Neutrophil (primary cell): ENCODE data around the gene SNX20.

Experiments
- H3K27ac ChIP-seq: fragments of 200-600 bp; sonication (generic); 2 replicates; pipeline ENCODE4 v1.5.1; 2016; ENCODE audit warnings: mild to moderate bottlenecking, moderate library complexity
- H3K27me3 ChIP-seq: fragments of 200-600 bp; sonication (generic); 2 replicates; pipeline ENCODE4 v1.6.0; 2016; ENCODE audit warnings: mild to moderate bottlenecking
- H3K36me3 ChIP-seq: fragments of 200-600 bp; sonication (generic); 2 replicates; pipeline ENCODE4 v1.5.1; 2017
- H3K4me1 ChIP-seq, 2 experiments: fragments of 200-600 bp in 1 of 2; sonication (generic) in 1 of 2; 1 replicate in 1 of 2; 2 replicates in 1 of 2; pipeline versions ENCODE4 v1.5.1 to v1.6.1; 2013 to 2016; ENCODE audit warnings: low read depth in 1 of 2, low read length in 1 of 2, mild to moderate bottlenecking in 1 of 2, moderate library complexity in 1 of 2; ENCODE audit not compliant: control insufficient read depth in 1 of 2, insufficient read depth in 1 of 2
- H3K4me3 ChIP-seq, 2 experiments: fragments of 200-600 bp in 1 of 2; sonication (generic) in 1 of 2; 1 replicate in 1 of 2; 2 replicates in 1 of 2; pipeline ENCODE4 v1.5.1; 2013 to 2016; ENCODE audit warnings: low read depth in 1 of 2, low read length in 1 of 2, mild to moderate bottlenecking in 1 of 2, moderate library complexity in 1 of 2
- H3K9me3 ChIP-seq: fragments of 200-600 bp; sonication (generic); 2 replicates; pipeline ENCODE4 v1.5.1; 2016
- CTCF ChIP-seq: fragments of 200-600 bp; sonication (generic); IDR thresholded peaks from 2 replicates; pipeline ENCODE4 v1.5.1; 2016; ENCODE audit warnings: antibody characterized with exemption

The SNX20 gene

GRCh38 chr16:50657241-50657640 lies 23.9 kb downstream of the SNX20 start:
- no peak overlapping the region for H3K27ac ChIP-seq
- peaks cover 4% of the 10 kb centered on the region for H3K36me3 ChIP-seq
- H3K27me3 ChIP-seq: no peaks in the 10 kb centered on the region
- no peak overlapping the region for H3K4me3 ChIP-seq
- H3K9me3 ChIP-seq: no peaks in the 10 kb centered on the region
- TF ChIP-seq CTCF: no peak
- H3K4me1 ChIP-seq: no peaks in the 10 kb centered on the region

DNA sequence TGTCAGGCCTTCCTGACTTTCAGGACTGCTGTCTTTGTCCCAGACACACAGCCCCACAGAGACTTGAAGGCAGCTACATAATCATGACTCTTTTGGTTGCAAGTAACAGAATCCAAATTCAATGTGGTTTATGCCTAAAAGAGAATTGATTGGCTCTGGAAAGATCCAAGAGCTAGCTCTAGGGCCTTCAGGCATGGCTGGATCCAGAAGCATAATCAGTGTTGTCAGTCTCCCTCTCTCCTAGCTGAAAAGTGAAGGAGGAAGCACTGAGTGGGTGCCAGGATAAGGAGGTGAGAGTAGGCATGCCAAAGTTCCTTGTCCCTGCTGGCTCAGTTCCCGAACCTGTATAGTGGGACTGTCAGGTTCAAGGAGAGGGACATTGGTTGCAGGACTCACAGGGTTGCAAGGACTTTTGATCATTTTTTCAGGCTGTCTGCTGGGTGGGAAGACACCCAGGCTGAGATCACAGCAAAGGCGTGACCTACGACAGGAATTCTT lies 25.5 kb downstream of the SNX20 start:
- no peaks in the 10 kb centered on the region for H3K4me1 ChIP-seq
- no peaks in the 10 kb centered on the region for H3K9me3 ChIP-seq
- no peak overlapping the region for H3K27ac ChIP-seq
- H3K4me3 ChIP-seq: no peak overlapping the region
- TF ChIP-seq CTCF: no peak
- peaks cover 8% of the 10 kb centered on the region for H3K36me3 ChIP-seq
- H3K27me3 ChIP-seq: no peaks in the 10 kb centered on the region

GRCh38 chr16:50653633-50654519 lies 27.2 kb downstream of the SNX20 start:
- no peaks in the 10 kb centered on the region for H3K27me3 ChIP-seq
- TF ChIP-seq CTCF: no peak
- no peaks in the 10 kb centered on the region for H3K9me3 ChIP-seq
- no peaks in the 10 kb centered on the region for H3K4me1 ChIP-seq
- no peak overlapping the region for H3K27ac ChIP-seq
- no peak overlapping the region for H3K4me3 ChIP-seq
- H3K36me3 ChIP-seq: peaks cover 8% of the 10 kb centered on the region

- H3K36me3 ChIP-seq: peaks cover 8% of the 10 kb centered on the region
- H3K4me3 ChIP-seq: no peak overlapping the region
- H3K27ac ChIP-seq: no peak overlapping the region
- no peaks in the 10 kb centered on the region for H3K4me1 ChIP-seq
- no peaks in the 10 kb centered on the region for H3K9me3 ChIP-seq
- no peak for TF ChIP-seq CTCF
- H3K27me3 ChIP-seq: no peaks in the 10 kb centered on the region
Observed at GRCh38 chr16:50652836-50653425, 28.2 kb downstream of the SNX20 start.

DNA sequence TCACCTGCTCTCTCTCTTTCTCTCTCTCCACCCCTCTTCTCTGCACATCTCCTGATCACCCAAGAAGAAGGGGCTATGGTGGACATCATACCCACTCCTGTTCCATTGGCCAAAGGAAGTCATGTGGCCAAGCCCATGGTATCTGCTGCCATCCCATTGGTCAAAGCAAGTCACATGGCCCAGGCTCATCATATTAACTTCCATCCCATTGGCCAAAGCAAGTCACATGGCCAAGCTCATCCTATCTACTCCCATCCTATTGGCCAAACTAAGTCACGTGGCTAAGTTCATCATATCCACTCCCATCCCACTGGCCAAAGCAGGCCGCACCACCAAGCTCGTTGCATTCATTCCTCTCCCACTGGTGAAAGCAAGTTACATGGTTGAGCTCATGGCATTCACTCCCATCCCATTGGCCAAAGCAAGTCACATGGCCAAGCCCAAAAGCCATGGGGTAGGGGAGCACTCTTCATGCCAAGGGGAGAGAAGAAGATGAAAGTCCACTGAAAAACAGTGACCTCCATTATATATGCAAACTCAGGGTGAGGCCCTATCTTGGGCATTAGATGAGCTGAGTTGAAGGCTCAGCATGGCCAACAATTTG lies 29.2 kb downstream of the SNX20 start:
- H3K4me3 ChIP-seq: no peak overlapping the region
- H3K27me3 ChIP-seq: no peaks in the 10 kb centered on the region
- no peak overlapping the region for H3K27ac ChIP-seq
- peaks cover 8% of the 10 kb centered on the region for H3K36me3 ChIP-seq
- TF ChIP-seq CTCF: no peak
- H3K9me3 ChIP-seq: no peaks in the 10 kb centered on the region
- no peaks in the 10 kb centered on the region for H3K4me1 ChIP-seq
